HG03108 (cell line): ENCODE data around the gene NDFIP2.

ENCODE experiments used
- ATAC-seq: cut with Tn5 transposase; IDR thresholded peaks from one replicate; pipeline ENCODE4 v1.9.1; 2021; ENCODE audit warnings: moderate library complexity; ENCODE audit not compliant: unreplicated experiment

Gene NDFIP2

GRCh38 chr13:79457948-79458347 is 23.0 kb upstream of the NDFIP2 start:
- ATAC-seq: no peak

GRCh38 chr13:79458436-79458835 is 22.5 kb upstream of the NDFIP2 start:
- ATAC-seq: no peak

- ATAC-seq: no peak
Measured at GRCh38 chr13:79459906-79460305, 21.0 kb upstream of the NDFIP2 start.

- ATAC-seq: no peak
Measured at GRCh38 chr13:79462895-79463294, 18.1 kb upstream of the NDFIP2 start.

GRCh38 chr13:79463604-79464003 is 17.4 kb upstream of the NDFIP2 start:
- no peak for ATAC-seq

- ATAC-seq: no peak
Measured at GRCh38 chr13:79466872-79467271, 14.1 kb upstream of the NDFIP2 start.

- no peak for ATAC-seq
Measured at GRCh38 chr13:79468402-79468801, 12.6 kb upstream of the NDFIP2 start.

GRCh38 chr13:79468819-79469218 is 12.1 kb upstream of the NDFIP2 start:
- no peak for ATAC-seq

GRCh38 chr13:79469608-79470007 is 11.3 kb upstream of the NDFIP2 start:
- no peak for ATAC-seq

- no peak for ATAC-seq
Measured at GRCh38 chr13:79470666-79471065, 10.3 kb upstream of the NDFIP2 start.

- ATAC-seq: no peak
Measured at GRCh38 chr13:79475569-79475968, 5.4 kb upstream of the NDFIP2 start.

- no peak for ATAC-seq
Measured at GRCh38 chr13:79477968-79478367, 3.0 kb upstream of the NDFIP2 start.

GRCh38 chr13:79479882-79480281 is 1.1 kb upstream of the NDFIP2 start:
- ATAC-seq: no peak

GRCh38 chr13:79481685-79482052 is 714 bp downstream of the NDFIP2 start:
- peak; percentile 22 for ATAC-seq

- ATAC-seq: no peak
Measured at GRCh38 chr13:79482281-79482970, 1.5 kb downstream of the NDFIP2 start.

GRCh38 chr13:79483086-79483706 is 2.2 kb downstream of the NDFIP2 start:
- ATAC-seq: no peak

- no peak for ATAC-seq
Measured at GRCh38 chr13:79485014-79485811, 4.3 kb downstream of the NDFIP2 start.

- no peak for ATAC-seq
Measured at GRCh38 chr13:79486433-79487188, 5.7 kb downstream of the NDFIP2 start.

- no peak for ATAC-seq
Measured at GRCh38 chr13:79490326-79490725, 9.4 kb downstream of the NDFIP2 start.

GRCh38 chr13:79490824-79491223 is 9.9 kb downstream of the NDFIP2 start:
- no peak for ATAC-seq

GRCh38 chr13:79491715-79492114 is 10.8 kb downstream of the NDFIP2 start:
- ATAC-seq: no peak
